PFSK-1 (cell line): ENCODE data around the gene SRRT.

ENCODE experiments used
- FOXP2 ChIP-seq: optimal IDR thresholded peaks from 2 replicates; pipeline ENCODE3; 2011; ENCODE audit warnings: borderline replicate concordance, control low read depth, inconsistent platforms; ENCODE audit not compliant: insufficient read depth; ENCODE audit errors: extremely low read length, extremely low read depth
- POLR2AphosphoS5 ChIP-seq: IDR thresholded peaks from 2 replicates; pipeline ENCODE4 v1.6.1; 2012; ENCODE audit warnings: low read depth, mild to moderate bottlenecking, control low read depth, low read length, moderate library complexity
- TAF1 ChIP-seq: IDR thresholded peaks from 2 replicates; pipeline ENCODE4 v1.6.1; 2012; ENCODE audit warnings: low read length, control low read depth, borderline replicate concordance; ENCODE audit not compliant: insufficient read depth
- TF ChIP-seq, protein P1 (sequence below), 2 experiments: IDR thresholded peaks; 2 replicates each; pipeline versions ENCODE4 v1.6.1 to v1.8.0; 2011 to 2012; ENCODE audit warnings: low read depth in 2 of 2, low read length in 2 of 2, control low read depth in 1 of 2, inconsistent platforms in 1 of 2, mild to moderate bottlenecking in 1 of 2, moderate library complexity in 1 of 2; ENCODE audit not compliant: insufficient read depth in 1 of 2

DNA sequence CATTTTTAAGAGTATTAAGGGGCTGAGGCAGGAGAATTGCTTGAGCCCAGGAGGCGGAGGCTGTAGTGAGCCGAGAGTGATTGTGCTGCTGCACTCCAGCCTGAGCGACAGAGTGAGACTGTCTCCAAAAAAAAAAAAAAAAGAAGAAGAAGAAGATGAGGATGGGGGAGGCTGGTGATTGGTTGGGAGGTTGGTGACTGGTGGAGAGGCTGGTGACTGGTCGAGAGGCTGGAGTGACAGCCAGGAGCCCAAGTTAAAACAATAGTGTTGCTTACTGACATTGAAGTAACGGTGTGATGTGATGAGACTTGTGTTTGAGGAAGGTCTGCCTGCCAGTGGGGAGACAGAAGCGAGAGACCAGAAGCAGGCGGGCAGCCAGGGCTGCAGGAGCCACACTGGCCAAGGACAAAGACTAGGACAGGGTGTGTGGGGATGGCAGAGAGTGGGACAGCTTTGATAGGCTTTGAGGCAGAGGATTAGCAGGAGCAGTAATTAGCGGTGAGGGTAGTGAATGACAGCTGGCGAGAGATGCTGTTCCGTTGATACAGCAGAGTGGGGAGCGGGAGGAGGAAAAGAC is 4.9 kb downstream of the SRRT start:
- TF ChIP-seq TAF1, result no peak
- no peak for TF ChIP-seq FOXP2
- TF ChIP-seq, protein P1, sequence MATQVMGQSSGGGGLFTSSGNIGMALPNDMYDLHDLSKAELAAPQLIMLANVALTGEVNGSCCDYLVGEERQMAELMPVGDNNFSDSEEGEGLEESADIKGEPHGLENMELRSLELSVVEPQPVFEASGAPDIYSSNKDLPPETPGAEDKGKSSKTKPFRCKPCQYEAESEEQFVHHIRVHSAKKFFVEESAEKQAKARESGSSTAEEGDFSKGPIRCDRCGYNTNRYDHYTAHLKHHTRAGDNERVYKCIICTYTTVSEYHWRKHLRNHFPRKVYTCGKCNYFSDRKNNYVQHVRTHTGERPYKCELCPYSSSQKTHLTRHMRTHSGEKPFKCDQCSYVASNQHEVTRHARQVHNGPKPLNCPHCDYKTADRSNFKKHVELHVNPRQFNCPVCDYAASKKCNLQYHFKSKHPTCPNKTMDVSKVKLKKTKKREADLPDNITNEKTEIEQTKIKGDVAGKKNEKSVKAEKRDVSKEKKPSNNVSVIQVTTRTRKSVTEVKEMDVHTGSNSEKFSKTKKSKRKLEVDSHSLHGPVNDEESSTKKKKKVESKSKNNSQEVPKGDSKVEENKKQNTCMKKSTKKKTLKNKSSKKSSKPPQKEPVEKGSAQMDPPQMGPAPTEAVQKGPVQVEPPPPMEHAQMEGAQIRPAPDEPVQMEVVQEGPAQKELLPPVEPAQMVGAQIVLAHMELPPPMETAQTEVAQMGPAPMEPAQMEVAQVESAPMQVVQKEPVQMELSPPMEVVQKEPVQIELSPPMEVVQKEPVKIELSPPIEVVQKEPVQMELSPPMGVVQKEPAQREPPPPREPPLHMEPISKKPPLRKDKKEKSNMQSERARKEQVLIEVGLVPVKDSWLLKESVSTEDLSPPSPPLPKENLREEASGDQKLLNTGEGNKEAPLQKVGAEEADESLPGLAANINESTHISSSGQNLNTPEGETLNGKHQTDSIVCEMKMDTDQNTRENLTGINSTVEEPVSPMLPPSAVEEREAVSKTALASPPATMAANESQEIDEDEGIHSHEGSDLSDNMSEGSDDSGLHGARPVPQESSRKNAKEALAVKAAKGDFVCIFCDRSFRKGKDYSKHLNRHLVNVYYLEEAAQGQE (IDR thresholded peaks at IDR 0.05; ENCODE audit: insufficient read depth in 1 of 2, low read depth in 2 of 2, low read length in 2 of 2), result no peak
- no peak for TF ChIP-seq POLR2AphosphoS5
